HCT116 (cell line): ENCODE data around the gene POFUT2.

Experiments
- EZH2 ChIP-seq: fragments of 200-600 bp; sonication (generic); IDR thresholded peaks from 2 replicates; pipeline ENCODE4 v1.6.1; 2017; ENCODE audit warnings: antibody characterized with exemption, mixed run types
- FOSL1 ChIP-seq: IDR thresholded peaks from 2 replicates; pipeline ENCODE4 v1.6.1; 2012; ENCODE audit warnings: low read depth
- JUND ChIP-seq: IDR thresholded peaks from 2 replicates; pipeline ENCODE4 v1.6.1; 2012
- POLR2A ChIP-seq: IDR thresholded peaks from 2 replicates; pipeline ENCODE4 v1.7.0; 2011; ENCODE audit warnings: borderline replicate concordance; ENCODE audit not compliant: insufficient read depth, insufficient read length; ENCODE audit errors: extremely low read depth
- POLR2AphosphoS5 ChIP-seq: IDR thresholded peaks from 2 replicates; pipeline ENCODE4 v1.6.1; 2011; ENCODE audit warnings: mild to moderate bottlenecking, low read depth, low read length, moderate library complexity
- YY1 ChIP-seq: IDR thresholded peaks from 2 replicates; pipeline ENCODE4 v1.6.1; 2011; ENCODE audit warnings: low read length, low read depth, moderate library complexity, mild to moderate bottlenecking; ENCODE audit not compliant: insufficient replicate concordance; ENCODE audit errors: extremely low read depth
- ZBTB33 ChIP-seq: IDR thresholded peaks from 2 replicates; pipeline ENCODE4 v1.6.1; 2011; ENCODE audit warnings: mild to moderate bottlenecking, low read length, moderate library complexity; ENCODE audit not compliant: insufficient replicate concordance; ENCODE audit errors: extremely low read depth
- TF ChIP-seq, protein P1 (sequence below), 3 experiments: fragments of 200-600 bp in 1 of 3; sonication (generic) in 1 of 3; IDR thresholded peaks in 2 of 3; conservative IDR thresholded peaks in 1 of 3; 2 replicates each; pipeline ENCODE4 v1.5.1; 2012 to 2017; ENCODE audit warnings: low read depth in 2 of 3, low read length in 2 of 3, antibody characterized with exemption in 1 of 3, borderline replicate concordance in 1 of 3, control low read depth in 1 of 3, mild to moderate bottlenecking in 1 of 3, mixed read lengths in 1 of 3, mixed run types in 1 of 3, moderate library complexity in 1 of 3; ENCODE audit not compliant: insufficient read depth in 1 of 3

GRCh38 chr21:45334134-45334533 lies 46.4 kb upstream of the POFUT2 start:
- TF ChIP-seq, protein P1, sequence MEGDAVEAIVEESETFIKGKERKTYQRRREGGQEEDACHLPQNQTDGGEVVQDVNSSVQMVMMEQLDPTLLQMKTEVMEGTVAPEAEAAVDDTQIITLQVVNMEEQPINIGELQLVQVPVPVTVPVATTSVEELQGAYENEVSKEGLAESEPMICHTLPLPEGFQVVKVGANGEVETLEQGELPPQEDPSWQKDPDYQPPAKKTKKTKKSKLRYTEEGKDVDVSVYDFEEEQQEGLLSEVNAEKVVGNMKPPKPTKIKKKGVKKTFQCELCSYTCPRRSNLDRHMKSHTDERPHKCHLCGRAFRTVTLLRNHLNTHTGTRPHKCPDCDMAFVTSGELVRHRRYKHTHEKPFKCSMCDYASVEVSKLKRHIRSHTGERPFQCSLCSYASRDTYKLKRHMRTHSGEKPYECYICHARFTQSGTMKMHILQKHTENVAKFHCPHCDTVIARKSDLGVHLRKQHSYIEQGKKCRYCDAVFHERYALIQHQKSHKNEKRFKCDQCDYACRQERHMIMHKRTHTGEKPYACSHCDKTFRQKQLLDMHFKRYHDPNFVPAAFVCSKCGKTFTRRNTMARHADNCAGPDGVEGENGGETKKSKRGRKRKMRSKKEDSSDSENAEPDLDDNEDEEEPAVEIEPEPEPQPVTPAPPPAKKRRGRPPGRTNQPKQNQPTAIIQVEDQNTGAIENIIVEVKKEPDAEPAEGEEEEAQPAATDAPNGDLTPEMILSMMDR (IDR thresholded peaks at IDR 0.05 in 2 of 3, conservative IDR thresholded peaks at IDR 0.05 in 1 of 3; ENCODE audit: borderline replicate concordance in 1 of 3, insufficient read depth in 1 of 3, low read depth in 2 of 3, low read length in 2 of 3), result no peak
- no peak for TF ChIP-seq ZBTB33
- no peak for TF ChIP-seq POLR2AphosphoS5
- no peak for TF ChIP-seq JUND
- TF ChIP-seq YY1, result no peak
- TF ChIP-seq POLR2A, result no peak
- no peak for TF ChIP-seq EZH2
- TF ChIP-seq FOSL1, result no peak
